Activated CD8-positive, alpha-beta T cell treated with anti-CD3 and anti-CD28 coated beads for 36 hours (primary cell): ENCODE data around the gene FAM13A. TPM values are rescaled to one million over a fixed set of nuclear protein-coding genes. Genes with fewer than 3 reads are reported as not detected.
A peak's percentile ranks its signal among the peaks of the same experiment; 100 is the strongest.

Source experiments
- ATAC-seq: fragments of 200-7000 bp; cut with Tn5 transposase; one replicate; pipeline ENCODE4 v1.10.0; 2021; ENCODE audit warnings: mild to moderate bottlenecking, moderate library complexity
- CTCF ChIA-PET: fragments of 350-600 bp; sonication (Branson Sonifier 250); formaldehyde crosslinking; loops from one replicate; lab custom pipeline; 2021; ENCODE audit warnings: antibody characterized with exemption; lab: Charles Lee
- POLR2A ChIA-PET: fragments of 350-600 bp; sonication (Branson Sonifier 250); formaldehyde crosslinking; loops from one replicate; lab custom pipeline; 2021; ENCODE audit warnings: antibody characterized with exemption; lab: Charles Lee
- DNase-seq: peaks from one replicate; pipeline ENCODE4 v3.0.0-alpha.2; 2020
- H3K27ac Mint-ChIP-seq: one replicate; pipeline ENCODE4 v1.8.0; 2021; ENCODE audit warnings: mild to moderate bottlenecking, mixed read lengths
- H3K27me3 Mint-ChIP-seq: one replicate; pipeline ENCODE4 v1.8.0; 2021; ENCODE audit warnings: mixed read lengths
- H3K36me3 Mint-ChIP-seq: one replicate; pipeline ENCODE4 v1.8.0; 2021; ENCODE audit warnings: low read depth, mixed read lengths
- H3K4me1 Mint-ChIP-seq: one replicate; pipeline ENCODE4 v1.8.0; 2021; ENCODE audit warnings: low read depth, mixed read lengths
- H3K4me3 Mint-ChIP-seq: one replicate; pipeline ENCODE4 v1.8.0; 2021; ENCODE audit warnings: mild to moderate bottlenecking, moderate library complexity, mixed read lengths
- H3K9me3 Mint-ChIP-seq: one replicate; pipeline ENCODE4 v1.8.0; 2021; ENCODE audit warnings: mixed read lengths
- intact Hi-C: fragments of 100-400 bp; cut with micrococcal nuclease; formaldehyde crosslinking; loops from one replicate; pipeline ENCODE4 v1.10.0; 2022
- total RNA-seq, 2 experiments: library from RNA; stranded (reverse); gene quantifications; one replicate each; pipeline ENCODE4 v1.2.3, GENCODE V29; 2021
- TF ChIP-seq, protein P1 (sequence below): fragments of 200-600 bp; IDR thresholded peaks from one replicate; pipeline ENCODE4 v1.8.0; 2022; ENCODE audit warnings: antibody characterized with exemption, mild to moderate bottlenecking

Gene FAM13A
- total RNA-seq, 2 experiments from 2014 or later, result 4.5 to 6.0 TPM

DNA sequence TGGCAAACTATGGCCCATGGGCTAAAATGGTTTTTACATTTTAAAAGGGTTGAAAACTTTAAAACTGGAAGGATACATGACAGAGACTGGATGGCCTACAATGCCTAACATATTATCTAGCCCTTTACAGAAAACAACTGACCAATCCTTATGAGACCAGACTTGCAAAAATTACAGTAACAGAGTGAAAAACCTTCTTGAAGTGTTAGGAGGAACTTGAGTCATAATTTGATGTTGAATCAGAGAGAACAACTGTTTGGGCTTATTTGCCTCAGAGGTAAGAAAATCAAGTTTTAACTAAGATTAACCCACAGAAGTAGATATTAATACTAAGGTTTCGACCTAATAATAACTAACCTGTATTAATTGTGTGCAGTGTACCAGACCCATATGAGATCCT lies 347.0 kb downstream of the FAM13A start:
- Mint-ChIP-seq H3K9me3 (peaks cover 6% of the 10 kb centered on the region), H3K36me3 (peaks cover 62% of the 10 kb centered on the region), H3K4me1 (peaks cover 2% of the 10 kb centered on the region), H3K27me3 (no peaks in the 10 kb centered on the region), H3K27ac (no peak overlapping the region), H3K4me3 (no peak overlapping the region)
- DNase-seq, result no peak
- intact Hi-C loops, result no loop called here
- TF ChIP-seq, protein P1, sequence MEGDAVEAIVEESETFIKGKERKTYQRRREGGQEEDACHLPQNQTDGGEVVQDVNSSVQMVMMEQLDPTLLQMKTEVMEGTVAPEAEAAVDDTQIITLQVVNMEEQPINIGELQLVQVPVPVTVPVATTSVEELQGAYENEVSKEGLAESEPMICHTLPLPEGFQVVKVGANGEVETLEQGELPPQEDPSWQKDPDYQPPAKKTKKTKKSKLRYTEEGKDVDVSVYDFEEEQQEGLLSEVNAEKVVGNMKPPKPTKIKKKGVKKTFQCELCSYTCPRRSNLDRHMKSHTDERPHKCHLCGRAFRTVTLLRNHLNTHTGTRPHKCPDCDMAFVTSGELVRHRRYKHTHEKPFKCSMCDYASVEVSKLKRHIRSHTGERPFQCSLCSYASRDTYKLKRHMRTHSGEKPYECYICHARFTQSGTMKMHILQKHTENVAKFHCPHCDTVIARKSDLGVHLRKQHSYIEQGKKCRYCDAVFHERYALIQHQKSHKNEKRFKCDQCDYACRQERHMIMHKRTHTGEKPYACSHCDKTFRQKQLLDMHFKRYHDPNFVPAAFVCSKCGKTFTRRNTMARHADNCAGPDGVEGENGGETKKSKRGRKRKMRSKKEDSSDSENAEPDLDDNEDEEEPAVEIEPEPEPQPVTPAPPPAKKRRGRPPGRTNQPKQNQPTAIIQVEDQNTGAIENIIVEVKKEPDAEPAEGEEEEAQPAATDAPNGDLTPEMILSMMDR, result no peak
- ATAC-seq, result peak; percentile 27
- ChIA-PET CTCF (interaction anchor here (1.2 kb wide), 1 partner anchor 37 kb away, joined by 3 read pairs; no protein-coding TSS in a partner anchor), POLR2A (no interaction called here)

DNA sequence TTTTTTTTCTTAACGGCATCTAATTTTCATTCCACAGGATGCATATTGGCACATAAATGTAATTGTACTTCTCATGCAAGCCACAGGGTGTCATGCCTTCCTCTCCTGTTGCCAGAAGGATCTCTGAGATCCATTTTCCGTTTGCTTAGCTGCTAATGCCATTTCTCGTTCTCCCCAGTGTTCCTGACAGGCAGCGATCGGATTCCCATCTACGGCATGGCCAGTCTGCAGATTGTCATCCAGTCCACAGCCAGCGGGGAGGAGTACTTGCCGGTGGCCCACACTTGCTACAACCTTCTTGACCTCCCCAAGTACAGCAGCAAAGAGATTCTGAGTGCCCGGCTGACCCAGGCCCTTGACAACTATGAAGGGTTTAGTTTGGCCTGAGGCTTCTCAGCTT lies 350.4 kb downstream of the FAM13A start:
- ATAC-seq (no peak), DNase-seq (no peak)
- Mint-ChIP-seq H3K4me1 (peaks cover 2% of the 10 kb centered on the region), H3K36me3 (peaks cover 43% of the 10 kb centered on the region), H3K27me3 (no peaks in the 10 kb centered on the region), H3K9me3 (peaks cover 3% of the 10 kb centered on the region), H3K4me3 (no peak overlapping the region), H3K27ac (no peak overlapping the region)
- POLR2A ChIA-PET, result no interaction called here
- CTCF ChIA-PET, result interaction anchor here (1.1 to 1.4 kb wide), 2 partner anchors 47 to 167 kb away, joined by 3 read pairs; no protein-coding TSS in a partner anchor
- TF ChIP-seq, protein P1, result no peak
- intact Hi-C loops, result no loop called here

DNA sequence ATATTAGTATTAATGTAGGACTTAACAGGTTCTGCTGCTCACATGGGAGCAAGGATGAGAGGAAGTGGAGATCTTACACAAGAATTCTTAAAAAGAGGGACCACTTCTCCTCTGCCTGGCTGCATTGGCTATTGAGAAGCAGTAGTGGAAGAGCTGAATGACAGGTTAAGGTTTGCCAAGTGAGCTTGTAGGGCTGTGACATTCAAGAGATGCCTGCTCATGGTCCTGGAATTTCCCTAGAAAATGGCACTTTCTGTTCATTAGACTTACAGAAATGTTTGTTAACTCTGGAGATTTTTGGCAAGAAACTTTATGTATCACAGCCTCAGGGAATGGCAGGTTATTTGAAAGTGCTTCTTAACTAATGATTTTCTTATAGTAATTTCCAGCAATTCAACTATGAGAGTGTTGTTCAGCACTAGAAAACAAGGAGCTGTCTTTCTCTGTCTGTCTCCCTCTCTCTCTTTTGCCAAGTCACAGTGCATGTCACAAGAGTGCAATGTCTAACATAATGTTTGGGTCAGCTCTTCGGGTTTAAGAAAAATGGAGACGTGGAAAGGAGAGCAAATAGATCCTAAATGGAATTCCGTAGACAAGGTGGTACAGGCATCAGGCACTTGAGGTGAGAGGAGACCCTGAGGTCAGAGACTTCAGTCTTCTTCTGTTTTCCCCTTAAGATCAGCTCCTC lies 351.0 kb downstream of the FAM13A start:
- Mint-ChIP-seq H3K36me3 (peaks cover 41% of the 10 kb centered on the region), H3K9me3 (peaks cover 1% of the 10 kb centered on the region)
- CTCF ChIA-PET, result interaction anchor here (0.8 to 1.7 kb wide), 5 partner anchors 29 to 166 kb away, joined by 3 to 4 read pairs (median 3); no protein-coding TSS in a partner anchor

DNA sequence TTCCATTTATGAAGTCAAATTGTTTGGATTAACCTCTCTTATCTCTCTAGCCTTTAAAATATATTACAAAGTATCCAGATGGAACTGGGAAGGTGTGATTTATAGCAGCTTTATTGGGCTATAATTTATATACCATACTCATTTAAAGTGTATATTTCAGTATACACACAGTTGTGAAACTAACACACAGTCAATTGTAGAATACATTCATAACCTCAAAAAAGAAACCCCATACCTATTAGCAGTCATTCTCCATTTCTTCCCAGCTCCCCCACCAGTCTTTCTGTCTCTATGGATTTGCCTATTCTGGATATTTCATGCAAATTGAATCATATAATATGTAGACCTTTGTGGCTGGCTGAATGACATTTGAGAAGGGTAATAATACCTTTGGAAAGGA lies 351.8 kb downstream of the FAM13A start:
- H3K36me3 Mint-ChIP-seq, result peaks cover 38% of the 10 kb centered on the region
- no peaks in the 10 kb centered on the region for H3K27me3 Mint-ChIP-seq
- H3K9me3 Mint-ChIP-seq, result no peaks in the 10 kb centered on the region
- no peak overlapping the region for H3K27ac Mint-ChIP-seq
- ATAC-seq (no peak), DNase-seq (no peak)
- intact Hi-C loops, result no loop called here
- no peak overlapping the region for H3K4me3 Mint-ChIP-seq
- TF ChIP-seq, protein P1, result no peak
- ChIA-PET POLR2A (no interaction called here), CTCF (interaction anchor here (1.4 to 1.7 kb wide), 2 partner anchors 33 to 166 kb away, joined by 3 to 4 read pairs; no protein-coding TSS in a partner anchor)
- H3K4me1 Mint-ChIP-seq, result peaks cover 2% of the 10 kb centered on the region

More for the DNA sequence above, 351.0 kb downstream of the FAM13A start:
- POLR2A ChIA-PET, result no interaction called here
- no peak for ATAC-seq
- no peak for DNase-seq
- Mint-ChIP-seq H3K4me3 (no peak overlapping the region), H3K27me3 (no peaks in the 10 kb centered on the region), H3K27ac (no peak overlapping the region), H3K4me1 (peaks cover 2% of the 10 kb centered on the region)
- TF ChIP-seq, protein P1, result no peak
- intact Hi-C loops, result no loop called here

DNA sequence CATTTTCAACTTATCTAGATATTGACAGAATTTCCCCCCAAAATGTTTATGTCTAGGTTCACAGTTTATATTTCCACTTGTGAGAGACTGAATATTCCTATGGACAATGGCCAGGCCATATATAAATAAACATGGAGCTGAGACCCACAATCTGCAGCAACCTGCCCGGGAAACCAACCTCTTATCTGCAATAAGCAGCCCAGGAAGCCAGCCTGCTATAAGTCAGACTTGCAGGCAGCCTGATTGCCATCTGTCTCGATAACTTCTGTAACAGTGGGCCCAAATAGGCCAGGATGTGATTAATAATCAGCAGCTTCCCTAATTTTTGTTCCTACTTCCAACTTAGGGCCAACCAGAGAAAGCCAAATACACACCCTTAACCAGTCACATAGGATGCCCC lies 354.2 kb downstream of the FAM13A start:
- intact Hi-C loops, result no loop called here
- H3K27ac Mint-ChIP-seq, result no peak overlapping the region
- CTCF ChIA-PET, result interaction anchor here (1.5 kb wide), 1 partner anchor 163 kb away, joined by 8 read pairs; no protein-coding TSS in a partner anchor
- no peak overlapping the region for H3K4me3 Mint-ChIP-seq
- ATAC-seq (no peak), DNase-seq (no peak)
- peaks cover 8% of the 10 kb centered on the region for H3K4me1 Mint-ChIP-seq
- peaks cover 2% of the 10 kb centered on the region for H3K9me3 Mint-ChIP-seq
- POLR2A ChIA-PET, result no interaction called here
- H3K27me3 Mint-ChIP-seq, result no peaks in the 10 kb centered on the region
- TF ChIP-seq, protein P1, result no peak
- peaks cover 29% of the 10 kb centered on the region for H3K36me3 Mint-ChIP-seq
